Measurements from ENCODE around the gene FBXW7. TPM values are rescaled to one million over a fixed set of nuclear protein-coding genes. Genes with fewer than 3 reads are reported as not detected.

Gene FBXW7
- total and polyA plus RNA-seq, 7 donors: 3.7 to 122 (median 74.9) TPM

- Histone ChIP-seq H3K27ac (no peak overlapping the region), H3K4me1 (no peaks in the 10 kb centered on the region), H3K27me3 (no peaks in the 10 kb centered on the region), H3K4me3 (no peak overlapping the region), H3K9me3 (no peaks in the 10 kb centered on the region), H3K36me3 (no peaks in the 10 kb centered on the region)
- TF ChIP-seq POLR2AphosphoS5 (IDR thresholded peaks at IDR 0.05) (no peak), CTCF (IDR thresholded peaks at IDR 0.05) (no peak), POLR2A (IDR thresholded peaks at IDR 0.05) (no peak)
- DNase-seq: no peak
- intact Hi-C loops (cut with DNase I): no loop called here
- WGBS, 2 donors: 97% methylated on average over 3 of the region's 3 CpGs
Measured at GRCh38 chr4:152424396-152424795, 111.5 kb downstream of the FBXW7 start.

- TF ChIP-seq EP300 (IDR thresholded peaks at IDR 0.05) (no peak), POLR2A (IDR thresholded peaks at IDR 0.05) (no peak), POLR2AphosphoS5 (IDR thresholded peaks at IDR 0.05) (no peak), CTCF (IDR thresholded peaks at IDR 0.05) (no peak)
- H3K36me3 ChIP-seq: no peaks in the 10 kb centered on the region
- DNase-seq: no peak
- H3K4me1 ChIP-seq: no peaks in the 10 kb centered on the region
- intact Hi-C loops (cut with DNase I): no loop called here
- H3K4me3 ChIP-seq: no peak overlapping the region
- H3K27ac ChIP-seq: no peak overlapping the region
- H3K9me3 ChIP-seq: no peaks in the 10 kb centered on the region
- WGBS, 2 donors: 87 to 92% methylated on average over 1 of the region's 1 CpG
- no peaks in the 10 kb centered on the region for H3K27me3 ChIP-seq
Measured at GRCh38 chr4:152422817-152423320, 113.0 kb downstream of the FBXW7 start.

GRCh38 chr4:152421576-152421975 is 114.3 kb downstream of the FBXW7 start:
- intact Hi-C loops (cut with DNase I): no loop called here
- Histone ChIP-seq H3K27ac (no peak overlapping the region), H3K27me3 (no peaks in the 10 kb centered on the region), H3K36me3 (no peaks in the 10 kb centered on the region), H3K4me3 (no peak overlapping the region), H3K4me1 (no peaks in the 10 kb centered on the region), H3K9me3 (no peaks in the 10 kb centered on the region)
- WGBS, 2 donors: 85 to 95% methylated on average over 1 of the region's 1 CpG
- no peak for DNase-seq
- TF ChIP-seq EP300 (IDR thresholded peaks at IDR 0.05): no peak
- no peak for TF ChIP-seq POLR2AphosphoS5 (IDR thresholded peaks at IDR 0.05)
- TF ChIP-seq POLR2A (IDR thresholded peaks at IDR 0.05): no peak
- no peak for TF ChIP-seq CTCF (IDR thresholded peaks at IDR 0.05)

GRCh38 chr4:152419809-152420208 is 116.1 kb downstream of the FBXW7 start:
- TF ChIP-seq POLR2AphosphoS5 (IDR thresholded peaks at IDR 0.05) (no peak), POLR2A (IDR thresholded peaks at IDR 0.05) (no peak), CTCF (IDR thresholded peaks at IDR 0.05) (no peak), EP300 (IDR thresholded peaks at IDR 0.05) (no peak)
- no peaks in the 10 kb centered on the region for H3K36me3 ChIP-seq
- H3K27me3 ChIP-seq: no peaks in the 10 kb centered on the region
- intact Hi-C loops (cut with DNase I): no loop called here
- no peaks in the 10 kb centered on the region for H3K9me3 ChIP-seq
- no peak overlapping the region for H3K27ac ChIP-seq
- WGBS, 2 donors: 58 to 76% methylated on average over 2 of the region's 2 CpGs
- peaks cover 0 to 5% (median 0%) of the 10 kb centered on the region in 4 donors for H3K4me1 ChIP-seq
- DNase-seq: no peak
- no peak overlapping the region for H3K4me3 ChIP-seq

GRCh38 chr4:152417673-152418072 is 118.2 kb downstream of the FBXW7 start:
- DNase-seq: no peak
- Histone ChIP-seq H3K4me3 (no peak overlapping the region), H3K27ac (no peak overlapping the region), H3K27me3 (no peaks in the 10 kb centered on the region), H3K9me3 (no peaks in the 10 kb centered on the region), H3K36me3 (no peaks in the 10 kb centered on the region), H3K4me1 (peaks cover 0 to 5% (median 0%) of the 10 kb centered on the region in 4 donors)
- WGBS, 2 donors: 96 to 97% methylated on average over 2 of the region's 2 CpGs
- intact Hi-C loops (cut with DNase I): no loop called here
- no peak for TF ChIP-seq EP300 (IDR thresholded peaks at IDR 0.05)
- TF ChIP-seq POLR2A (IDR thresholded peaks at IDR 0.05): no peak
- no peak for TF ChIP-seq CTCF (IDR thresholded peaks at IDR 0.05)
- no peak for TF ChIP-seq POLR2AphosphoS5 (IDR thresholded peaks at IDR 0.05)

All from sigmoid colon (tissue), 7 donors.